ENCODE measurements around the gene PCDHGB2. TPM values are rescaled to one million over a fixed set of nuclear protein-coding genes. Genes with fewer than 3 reads are reported as not detected.
A peak's percentile ranks its signal among the peaks of the same experiment; 100 is the strongest.

Gene PCDHGB2
- total and polyA plus RNA-seq, 2 of the 8 experiments (the other 6 are each of a cell fraction or from before 2014, with no cell fraction given) = 1.9 to 2.9 TPM

GRCh38 chr5:141392429-141393198, 32.8 kb downstream of the PCDHGB2 start, which contains the start of gene PCDHGA8:
Gene PCDHGA8 (plus strand): TSS chr5:141392633. CDS start chr5:141392814, 181 bp downstream.
- H3K4me3 ChIP-seq (ENCODE audit: extremely low read depth in 1 of 4, insufficient read depth in 2 of 4, low read depth in 3 of 4, low read length in 4 of 4) = peak within 1 kb of the TSS in 1 of 4 experiments; percentile 23; a peak in 1 of 8 replicates

More at GRCh38 chr5:141392429-141393198, 32.8 kb downstream of the PCDHGB2 start, which contains the start of gene PCDHGA8:
- Histone ChIP-seq H4K91ac (replicated peaks; ENCODE audit: insufficient read length, low read length) (no peak within 1 kb of the TSS), H2BK120ac (replicated peaks; ENCODE audit: low read depth, low read length) (no peak within 1 kb of the TSS), H3K23ac (ENCODE audit: insufficient read length) (no peak within 1 kb of the TSS), H3K79me2 (ENCODE audit: control insufficient read depth in 1 of 2, insufficient read depth in 2 of 2, low read length in 2 of 2) (no peaks in the 10 kb centered on the region), H2BK12ac (ENCODE audit: low read depth, low read length) (no peak within 1 kb of the TSS), H2BK20ac (ENCODE audit: low read length) (no peak within 1 kb of the TSS), H3K4me2 (ENCODE audit: insufficient read depth in 1 of 2, low read depth in 2 of 2, low read length in 2 of 2) (no peak within 1 kb of the TSS), H3K14ac (ENCODE audit: insufficient read length) (no peak within 1 kb of the TSS), H4K5ac (ENCODE audit: insufficient read length, low read depth, low read length) (no peak within 1 kb of the TSS), H3K79me1 (ENCODE audit: low read depth, low read length) (no peaks in the 10 kb centered on the region), H3K9me3 (ENCODE audit: insufficient read depth in 2 of 2, low read depth in 1 of 2, low read length in 1 of 2) (peaks cover 53 to 64% of the 10 kb centered on the region in 2 experiments), H3K36me3 (ENCODE audit: control insufficient read depth in 2 of 4, insufficient read depth in 4 of 4, low read length in 3 of 4) (peaks cover 3 to 29% (median 14%) of the 10 kb centered on the region in 4 experiments; a peak in 7 of 8 replicates), H3K4ac (replicated peaks; ENCODE audit: insufficient read length, low read depth, low read length) (no peak within 1 kb of the TSS), H2BK5ac (ENCODE audit: low read depth, low read length) (no peak within 1 kb of the TSS), H3K27me3 (replicated peaks in 1 of 4; ENCODE audit: control insufficient read depth in 3 of 4, extremely low read depth in 1 of 4, insufficient read depth in 3 of 4, low read length in 3 of 4) (no peaks in the 10 kb centered on the region; a peak in 1 of 7 replicates), H4K20me1 (replicated peaks in 1 of 2; ENCODE audit: control insufficient read depth in 1 of 2, insufficient read depth in 2 of 2, low read length in 2 of 2) (no peaks in the 10 kb centered on the region), H4K8ac (ENCODE audit: extremely low read depth, insufficient read depth, low read length) (no peak within 1 kb of the TSS; the same call in 1 of the 2 replicates), H3K9ac (replicated peaks in 1 of 4; ENCODE audit: extremely low read depth in 1 of 4, low read depth in 3 of 4, low read length in 3 of 4) (no peak within 1 kb of the TSS), H3K18ac (ENCODE audit: extremely low read depth, low read length) (no peak within 1 kb of the TSS), H3K27ac (ENCODE audit: low read depth, low read length) (no peak within 1 kb of the TSS), H2AK5ac (ENCODE audit: low read depth, low read length) (no peak within 1 kb of the TSS), H2BK15ac (ENCODE audit: low read length) (no peak within 1 kb of the TSS), H3K4me1 (replicated peaks in 1 of 4; ENCODE audit: control insufficient read depth in 3 of 4, insufficient read depth in 4 of 4, low read length in 3 of 4) (no peaks in the 10 kb centered on the region), H3K23me2 (ENCODE audit: low read depth, low read length) (no peaks in the 10 kb centered on the region), H3K56ac (replicated peaks; ENCODE audit: insufficient read length, low read depth, low read length) (no peak within 1 kb of the TSS), H2AFZ (ENCODE audit: low read length) (no peak within 1 kb of the TSS)
- 96% methylated on average over 38 of the region's 38 CpGs; no CpG with 5 or more reads in 1 of the 2 experiments for WGBS, 2 experiments (ENCODE audit: extremely low coverage in 1 of 2, insufficient coverage in 1 of 2, insufficient read length in 1 of 2, insufficient replicate concordance in 2 of 2, low coverage in 1 of 2, low lambda C conversion rate in 2 of 2, missing lambda C conversion rate in 1 of 2)
- POLR2A ChIA-PET (ENCODE audit: partially characterized antibody) = no interaction called here
- CTCF ChIA-PET (ENCODE audit: partially characterized antibody) = interaction anchor here (0.7 to 8.7 kb wide), 11 partner anchors 10 to 171 kb away, joined by 3 to 68 read pairs (median 5); partner anchors contain the start of genes PCDHGA10, PCDHGA11, PCDHGA9 and PCDHGB6
- no peak for DNase-seq (ENCODE audit: low read depth in 1 of 2, low spot score in 2 of 2)
- TF ChIP-seq TBP (IDR thresholded peaks at IDR 0.05; ENCODE audit: low read depth, low read length) = no peak
- no peak for TF ChIP-seq SIRT6 (IDR thresholded peaks at IDR 0.05; ENCODE audit: low read length)
- TF ChIP-seq MAFK (IDR thresholded peaks at IDR 0.05; ENCODE audit: low read depth, low read length) = no peak
- TF ChIP-seq RXRA (IDR thresholded peaks at IDR 0.05; ENCODE audit: insufficient read depth, low read depth, low read length) = no peak
- TF ChIP-seq KDM4A (IDR thresholded peaks at IDR 0.05; ENCODE audit: low read depth, low read length, severe bottlenecking) = no peak
- no peak for TF ChIP-seq BCL11A (IDR thresholded peaks at IDR 0.05; ENCODE audit: low read depth in 2 of 2, low read length in 2 of 2)
- TF ChIP-seq BRCA1 (IDR thresholded peaks at IDR 0.05; ENCODE audit: low read depth, low read length) = no peak
- no peak for TF ChIP-seq FOSL1 (IDR thresholded peaks at IDR 0.05; ENCODE audit: insufficient read depth, low read depth, low read length)
- no peak for FAIRE-seq

Data from H1 (cell line).